T-helper 2 cell (primary cell): ENCODE data around the gene PEX26.
"Not testable (repeated sequence)": the region's sequence is repeated elsewhere in the genome, so short reads cannot be mapped to it uniquely, and the experiment has no call there.

ENCODE experiments used
- DNase-seq, 5 experiments: peaks; one replicate each; pipeline versions ENCODE4 v3.0.0 to v3.0.0-alpha.2; 2012 to 2022

The PEX26 gene

DNA sequence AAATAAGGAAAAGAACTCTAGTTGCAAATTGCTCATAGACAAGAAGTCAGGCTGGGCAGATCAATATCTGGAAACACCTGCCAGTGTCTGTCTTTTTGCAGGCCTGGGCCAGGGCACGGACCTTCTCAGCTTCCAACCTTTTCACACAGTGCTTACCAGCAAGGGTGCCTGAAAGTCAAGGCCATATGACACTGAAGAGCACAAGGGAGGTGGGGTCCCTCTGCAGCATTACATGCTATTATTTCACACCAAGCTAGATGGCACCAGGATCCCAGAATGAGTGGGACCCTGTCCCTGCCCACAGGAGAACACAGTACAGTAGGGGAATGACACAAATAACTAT lies 5.9 kb upstream of the PEX26 start:
- no peak for DNase-seq

GRCh38 chr22:18073467-18073866 lies 4.3 kb upstream of the PEX26 start:
- DNase-seq, result no peak

DNA sequence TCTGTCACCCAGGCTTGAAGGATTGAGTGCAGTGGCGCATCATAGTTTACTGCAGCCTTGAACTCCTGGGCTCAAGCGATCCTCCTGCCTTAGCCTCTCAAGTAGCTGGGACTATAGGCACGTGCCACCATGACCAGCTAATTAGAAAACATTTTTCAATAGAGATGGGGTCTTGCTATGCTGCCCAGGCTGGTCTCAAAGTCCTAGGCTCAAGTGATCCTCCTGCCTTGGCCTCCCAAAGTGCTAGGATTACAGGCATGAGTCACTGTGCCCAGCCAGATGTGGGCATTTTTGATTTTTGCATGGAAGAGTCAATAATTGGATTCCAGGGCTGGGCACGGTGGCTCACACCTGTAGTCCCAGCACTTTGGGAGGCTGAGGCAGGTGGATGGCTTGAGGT lies 3.9 kb upstream of the PEX26 start:
- DNase-seq, result not testable (repeated sequence)

- no peak for DNase-seq
Measured at GRCh38 chr22:18075101-18075719, 2.6 kb upstream of the PEX26 start.

GRCh38 chr22:18075720-18076497 lies 1.9 kb upstream of the PEX26 start:
- peak in 3 of 5 experiments; percentile 12 to 63 (median 40) for DNase-seq

- peak in 1 of 5 experiments; percentile 40 for DNase-seq
Measured at GRCh38 chr22:18077087-18077638, 627 bp upstream of the PEX26 start.

DNA sequence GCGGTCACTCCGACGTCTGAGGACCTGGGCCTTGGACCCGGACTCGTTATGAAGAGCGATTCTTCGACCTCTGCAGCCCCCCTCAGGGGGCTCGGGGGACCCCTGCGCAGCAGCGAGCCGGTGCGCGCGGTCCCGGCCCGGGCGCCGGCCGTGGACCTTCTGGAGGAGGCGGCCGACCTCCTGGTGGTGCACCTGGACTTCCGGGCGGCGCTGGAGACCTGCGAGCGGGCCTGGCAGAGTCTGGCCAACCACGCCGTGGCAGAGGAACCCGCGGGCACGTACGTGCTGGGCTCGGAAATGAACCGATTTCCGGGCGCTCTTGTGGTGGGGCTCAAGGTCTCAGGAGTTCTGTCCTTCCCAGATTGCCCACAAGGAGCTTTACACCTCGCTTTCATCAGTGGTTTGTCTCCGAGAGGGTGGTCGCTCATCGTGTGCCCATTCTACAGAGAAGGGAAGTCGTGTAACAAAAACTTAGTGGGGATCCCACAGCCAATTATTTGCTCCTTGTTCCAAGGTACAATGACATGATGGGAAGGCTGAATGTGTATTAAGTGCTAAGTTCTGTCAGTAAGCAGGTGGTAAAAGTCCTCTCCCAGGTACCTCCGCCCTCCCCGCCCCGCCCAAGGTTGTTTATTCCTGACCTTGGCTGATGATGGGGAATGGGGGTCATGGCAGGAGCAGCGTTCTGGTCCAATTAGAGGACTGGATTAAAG lies 695 bp downstream of the PEX26 start:
- peak in 4 of 5 experiments; percentile 10 to 53 (median 26) for DNase-seq

DNA sequence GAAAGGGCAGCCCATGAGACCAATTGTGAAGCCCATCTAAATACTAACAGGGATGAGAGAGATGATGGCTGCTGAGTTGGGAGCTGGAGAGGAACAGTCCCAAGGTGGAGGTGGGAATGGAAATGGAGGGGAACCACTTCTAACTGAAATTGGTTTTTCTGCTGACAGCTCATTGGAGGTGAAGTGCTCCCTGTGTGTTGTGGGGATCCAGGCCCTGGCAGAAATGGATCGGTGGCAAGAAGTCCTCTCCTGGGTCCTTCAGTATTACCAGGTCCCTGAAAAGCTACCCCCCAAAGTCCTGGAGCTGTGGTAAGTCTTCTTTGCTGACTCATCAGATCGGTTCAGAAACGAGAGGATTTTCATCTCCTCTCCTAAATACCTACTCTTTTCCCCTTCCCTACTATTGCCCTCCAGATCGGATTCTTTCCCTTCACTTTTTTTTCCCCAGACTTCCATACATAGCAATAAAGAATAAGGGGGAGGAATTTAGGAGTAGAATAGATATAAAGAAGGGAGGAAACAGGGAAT lies 2.0 kb downstream of the PEX26 start:
- DNase-seq, result no peak

- no peak for DNase-seq
Measured at GRCh38 chr22:18081416-18081815, 3.6 kb downstream of the PEX26 start.

DNA sequence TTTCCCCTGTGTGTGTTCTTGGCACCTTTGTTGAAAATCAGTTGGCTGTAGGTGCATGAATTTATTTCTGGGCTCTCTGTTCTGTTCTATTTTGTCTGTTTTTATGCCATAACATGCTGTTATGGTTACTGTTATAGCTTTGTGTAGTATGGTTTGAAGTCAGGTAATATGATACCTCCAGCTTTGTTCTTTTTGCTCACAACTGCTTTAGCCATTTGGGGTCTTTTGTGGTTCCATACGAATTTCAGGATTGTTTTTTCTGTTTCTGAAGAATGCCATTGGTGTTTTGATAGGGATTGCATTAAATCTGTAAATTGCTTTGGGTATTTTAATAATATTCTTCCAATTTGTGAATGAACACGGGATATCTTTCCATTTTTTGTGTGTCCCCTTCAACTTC lies 4.7 kb downstream of the PEX26 start:
- DNase-seq, result no peak

DNA sequence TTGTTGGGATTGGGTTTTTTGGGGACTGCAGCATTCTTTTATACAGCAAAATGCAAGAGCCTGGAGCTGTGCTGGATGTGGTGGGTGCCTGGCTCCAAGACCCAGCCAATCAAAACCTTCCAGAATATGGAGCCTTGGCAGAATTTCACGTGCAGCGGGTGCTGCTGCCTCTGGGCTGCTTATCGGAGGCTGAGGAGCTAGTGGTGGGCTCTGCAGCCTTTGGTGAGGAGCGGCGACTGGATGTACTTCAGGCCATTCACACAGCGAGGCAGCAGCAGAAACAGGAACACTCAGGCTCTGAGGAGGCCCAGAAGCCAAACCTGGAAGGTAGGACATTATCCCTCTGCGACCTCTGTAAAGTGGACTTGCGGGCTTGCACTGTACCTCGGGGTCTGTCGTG lies 5.6 kb downstream of the PEX26 start:
- no peak for DNase-seq

- DNase-seq, result no peak
Measured at GRCh38 chr22:18085188-18085587, 7.4 kb downstream of the PEX26 start.

DNA sequence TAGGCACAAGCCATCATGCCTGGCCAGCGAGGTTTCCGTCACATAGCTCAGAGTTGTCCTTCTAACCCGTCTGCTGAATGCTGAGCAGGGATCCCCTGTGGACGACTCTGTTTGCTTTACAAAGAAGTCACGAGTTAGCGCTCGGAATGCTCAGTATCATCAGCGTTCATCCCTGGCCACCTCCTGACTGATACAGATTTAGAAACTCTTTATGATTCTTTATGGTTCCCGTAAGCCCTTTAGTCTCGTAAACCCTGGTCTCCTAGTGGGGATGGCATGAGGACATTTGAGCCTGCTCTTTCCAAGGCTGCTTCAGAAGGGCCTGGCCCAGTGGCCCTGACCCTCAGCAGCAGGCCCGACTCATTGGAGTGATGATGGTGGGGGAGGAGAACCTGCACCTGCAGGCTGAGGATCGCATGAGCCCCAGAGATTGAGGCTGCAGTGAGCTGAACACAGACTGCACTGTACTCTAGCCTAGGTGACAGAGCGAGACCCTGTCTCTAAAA lies 9.6 kb downstream of the PEX26 start:
- DNase-seq, result no peak

DNA sequence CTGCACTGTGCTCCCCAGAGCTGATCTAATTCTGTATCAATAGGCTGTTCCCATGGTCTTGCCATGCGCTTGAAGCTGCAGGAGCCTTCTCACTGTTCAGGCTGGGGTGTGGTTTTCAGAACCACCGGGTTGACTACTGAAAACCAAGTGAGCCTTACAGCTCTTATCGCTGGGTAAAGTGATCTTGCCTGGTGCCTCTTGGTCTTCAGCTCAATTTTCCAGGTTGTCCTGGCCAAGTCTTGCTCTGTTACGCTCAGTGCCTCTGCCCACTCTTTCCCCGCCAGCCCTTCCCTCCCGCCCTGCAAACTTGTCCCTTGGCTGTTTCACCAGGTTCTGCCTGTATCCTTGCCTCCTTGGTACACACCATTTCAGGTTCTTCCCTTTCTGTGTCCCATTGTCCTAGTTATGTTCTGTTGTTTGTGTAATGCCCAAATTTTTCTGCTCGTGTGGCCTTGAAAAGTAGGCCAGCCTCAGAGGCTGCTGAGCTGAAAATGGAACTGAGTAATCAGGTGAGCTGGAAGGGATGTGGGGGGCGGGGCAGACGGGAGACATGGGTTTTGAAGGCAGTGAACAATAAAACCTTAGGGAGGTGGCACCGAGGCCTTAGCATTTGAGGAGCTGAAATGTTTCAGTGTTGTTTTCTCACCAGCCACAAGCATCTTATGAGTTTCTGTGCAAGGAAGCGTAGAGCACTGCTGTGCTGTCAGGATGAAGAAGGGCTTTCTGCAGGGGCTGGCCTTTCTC lies 11.2 kb downstream of the PEX26 start:
- no peak for DNase-seq

GRCh38 chr22:18090286-18090685 lies 12.5 kb downstream of the PEX26 start:
- DNase-seq, result no peak

- DNase-seq, result peak in 1 of 5 experiments; percentile 9
Measured at GRCh38 chr22:18091478-18091877, 13.7 kb downstream of the PEX26 start.

- peak in 2 of 5 experiments; percentile 45 to 74 for DNase-seq
Measured at GRCh38 chr22:18091916-18092526, 14.2 kb downstream of the PEX26 start.

GRCh38 chr22:18093661-18094060 lies 15.9 kb downstream of the PEX26 start:
- DNase-seq, result no peak

GRCh38 chr22:18095101-18095805 lies 17.5 kb downstream of the PEX26 start:
- DNase-seq, result no peak

DNA sequence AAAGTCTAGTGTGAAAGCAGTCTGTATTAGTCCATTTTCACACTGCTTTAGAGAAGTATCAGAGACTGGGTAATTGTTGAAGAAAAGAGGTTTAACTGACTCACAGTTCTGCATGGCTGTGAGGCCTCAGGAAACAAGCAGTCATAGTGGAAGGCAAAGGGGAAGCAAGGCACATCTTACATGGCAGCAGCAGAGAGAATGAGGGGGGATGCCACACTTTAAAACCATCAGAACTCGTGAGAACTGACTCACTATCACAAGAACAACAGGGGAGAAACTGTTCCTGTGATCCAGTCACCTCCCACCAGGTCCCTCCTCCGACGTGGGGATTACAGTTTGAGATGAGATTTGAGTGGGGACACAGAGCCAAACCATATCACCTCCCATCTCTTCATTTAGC lies 19.0 kb downstream of the PEX26 start:
- DNase-seq, result no peak

DNA sequence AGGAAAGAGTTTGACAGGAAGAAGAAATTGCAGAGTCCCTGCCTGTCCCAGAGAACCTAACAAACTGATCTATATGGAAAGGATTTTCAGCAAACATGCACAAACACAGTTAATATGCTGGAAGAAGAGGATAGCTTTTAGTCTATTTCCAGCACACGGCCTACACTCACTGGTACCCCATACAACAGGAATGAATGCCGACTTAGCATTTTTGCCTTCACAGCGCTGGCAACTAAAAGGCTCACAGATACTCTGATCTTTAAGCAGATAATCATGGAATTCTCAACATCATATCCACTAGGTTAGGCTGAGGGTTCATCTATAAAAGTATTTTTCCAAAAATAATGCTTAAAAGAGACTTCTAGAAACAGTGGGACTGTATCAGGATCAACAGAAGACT lies 23.0 kb downstream of the PEX26 start:
- DNase-seq, result no peak
